BJ (cell line): Measurements from ENCODE around the gene POLR3F. TPM values are rescaled to one million over a fixed set of nuclear protein-coding genes. Genes with fewer than 3 reads are reported as not detected.
"Not testable (repeated sequence)": the region's sequence is repeated elsewhere in the genome, so short reads cannot be mapped to it uniquely, and the experiment has no call there.

ENCODE experiments used
- CTCF ChIA-PET: fragments of 350-600 bp; formaldehyde crosslinking; extraction: SDS; loops from one replicate; lab custom pipeline; 2021; ENCODE audit warnings: antibody characterized with exemption, inconsistent platforms; lab: Yijun Ruan, JAX
- POLR2A ChIA-PET: fragments of 300-600 bp; sonication (Branson Sonifier 250); formaldehyde crosslinking; extraction: SDS; loops from one replicate; lab custom pipeline; 2021; ENCODE audit warnings: antibody characterized with exemption; lab: Charles Lee
- DNase-seq: peaks from one replicate; pipeline ENCODE4 v3.0.0-alpha.2; 2011; ENCODE audit warnings: low read depth
- H3K27me3 ChIP-seq: 2 replicates; pipeline ENCODE4 v1.6.0; 2011; ENCODE audit warnings: low read length; ENCODE audit not compliant: control insufficient read depth, insufficient read depth
- H3K36me3 ChIP-seq: 2 replicates; pipeline ENCODE4 v1.5.1; 2011; ENCODE audit warnings: low read length; ENCODE audit not compliant: control insufficient read depth, insufficient read depth
- H3K4me3 ChIP-seq: 2 replicates; pipeline ENCODE4 v1.5.1; 2011; ENCODE audit warnings: low read depth, mild to moderate bottlenecking, control low read depth, low read length
- CTCF ChIP-seq: IDR thresholded peaks from 2 replicates; pipeline ENCODE4 v1.5.1; 2011; ENCODE audit warnings: low read depth, mild to moderate bottlenecking, control low read depth, inconsistent platforms, low read length, moderate library complexity; ENCODE audit not compliant: insufficient read depth
- polyA plus RNA-seq: library from polyadenylated mRNA; depleted of rRNA; stranded (reverse); fragments of >200 nt; gene quantifications from 2 replicates; pipeline ENCODE4 v1.2.3, GENCODE V29; 2011

Gene POLR3F
- polyA plus RNA-seq, 1 experiment: 10.9 TPM

- H3K36me3 ChIP-seq: peaks cover 8% of the 10 kb centered on the region
- no peak for TF ChIP-seq CTCF
- H3K27me3 ChIP-seq: no peaks in the 10 kb centered on the region
- no peak overlapping the region for H3K4me3 ChIP-seq
- CTCF ChIA-PET: no interaction called here
- POLR2A ChIA-PET: no interaction called here
- no peak for DNase-seq
Observed at GRCh38 chr20:18481596-18481995, 14.4 kb downstream of the POLR3F start.

GRCh38 chr20:18488301-18488700 is 21.1 kb downstream of the POLR3F start:
- TF ChIP-seq CTCF: no peak
- POLR2A ChIA-PET: no interaction called here
- Histone ChIP-seq H3K36me3 (no peaks in the 10 kb centered on the region), H3K27me3 (no peaks in the 10 kb centered on the region), H3K4me3 (no peak overlapping the region)
- DNase-seq: no peak
- CTCF ChIA-PET: interaction anchor here (0.6 to 1.1 kb wide), 2 partner anchors 18 to 100 kb away, joined by 3 read pairs; no protein-coding TSS in a partner anchor

- no peaks in the 10 kb centered on the region for H3K27me3 ChIP-seq
- ChIA-PET CTCF (interaction anchor here (1.0 to 2.1 kb wide), 3 partner anchors 9 to 83 kb away, joined by 4 to 11 read pairs (median 5); partner anchors contain the start of gene SEC23B), POLR2A (no interaction called here)
- H3K36me3 ChIP-seq: no peaks in the 10 kb centered on the region
- peak overlapping the region; percentile 76 for H3K4me3 ChIP-seq
- DNase-seq: no peak
- TF ChIP-seq CTCF: no peak
Observed at GRCh38 chr20:18496042-18496441, 28.9 kb downstream of the POLR3F start.

GRCh38 chr20:18496740-18497592 is 29.8 kb downstream of the POLR3F start, which contains the start of gene RBBP9:
Gene RBBP9, minus strand, starts transcription at chr20:18497225. Its CDS starts 58 bp downstream, at chr20:18497167.
- no peaks in the 10 kb centered on the region for H3K27me3 ChIP-seq
- ChIA-PET POLR2A (interaction anchor here (0.6 to 1.4 kb wide), 2 partner anchors 11 to 1534 kb away, joined by 5 to 6 read pairs; partner anchors contain the start of gene SEC23B), CTCF (interaction anchor here (1.0 to 2.1 kb wide), 4 partner anchors 9 to 84 kb away, joined by 3 to 11 read pairs (median 4); partner anchors contain the start of gene SEC23B)
- no peak for TF ChIP-seq CTCF
- no peaks in the 10 kb centered on the region for H3K36me3 ChIP-seq
- H3K4me3 ChIP-seq: peak within 1 kb of the TSS; percentile 76
- DNase-seq: peak; percentile 19

- TF ChIP-seq CTCF: no peak
- CTCF ChIA-PET: interaction anchor here (1.2 to 2.1 kb wide), 3 partner anchors 9 to 85 kb away, joined by 3 to 11 read pairs (median 5); partner anchors contain the start of gene SEC23B
- H3K27me3 ChIP-seq: no peaks in the 10 kb centered on the region
Observed at GRCh38 chr20:18497603-18498002, 30.4 kb downstream of the POLR3F start.

GRCh38 chr20:18501672-18502071 is 34.5 kb downstream of the POLR3F start:
- POLR2A ChIA-PET, H3K36me3 ChIP-seq, H3K4me3 ChIP-seq, DNase-seq, CTCF ChIA-PET, H3K27me3 ChIP-seq: not testable (repeated sequence)

More at GRCh38 chr20:18497603-18498002, 30.4 kb downstream of the POLR3F start:
- Histone ChIP-seq H3K4me3 (no peak overlapping the region), H3K36me3 (no peaks in the 10 kb centered on the region)
- DNase-seq: no peak
- POLR2A ChIA-PET: interaction anchor here (1.4 kb wide), 1 partner anchor 10 kb away, joined by 5 read pairs; the partner anchor contains the start of gene SEC23B
